GM23338 (cell line): ENCODE measurements around the gene YPEL4.

Source experiments
- CREB1 ChIP-seq: fragments of 250-450 bp; sonication (Bioruptor Pico); IDR thresholded peaks from 2 replicates; pipeline ENCODE4 v1.5.0; 2020; ENCODE audit warnings: low read depth, mild to moderate bottlenecking, moderate library complexity
- EZH2phosphoT487 ChIP-seq: fragments of 200-600 bp; sonication (generic); IDR thresholded peaks from one replicate; pipeline ENCODE4 v1.8.1; 2018; ENCODE audit warnings: antibody characterized with exemption; ENCODE audit not compliant: unreplicated experiment
- POLR2AphosphoS5 ChIP-seq: IDR thresholded peaks from 2 replicates; pipeline ENCODE4 v1.6.1; 2016; ENCODE audit warnings: antibody characterized with exemption, low read depth
- REST ChIP-seq: IDR thresholded peaks from one replicate; pipeline ENCODE4 v1.6.1; 2018; ENCODE audit warnings: antibody characterized with exemption; ENCODE audit not compliant: unreplicated experiment
- ZNF114 ChIP-seq: fragments of 250-450 bp; sonication (Bioruptor Pico); IDR thresholded peaks from 2 replicates; pipeline ENCODE4 v1.5.0; 2020; ENCODE audit warnings: mild to moderate bottlenecking, moderate library complexity
- TF ChIP-seq, protein P1 (sequence below), 2 experiments: fragments of 200-600 bp in 1 of 2; sonication (generic) in 1 of 2; conservative IDR thresholded peaks; 2 replicates each; pipeline versions ENCODE4 v1.5.1 to v1.6.1; 2016 to 2017; ENCODE audit warnings: antibody characterized with exemption in 2 of 2, low read depth in 2 of 2, mild to moderate bottlenecking in 2 of 2, moderate library complexity in 1 of 2

GRCh38 chr11:57622263-57622662 lies 27.4 kb downstream of the YPEL4 start:
- TF ChIP-seq, protein P1, sequence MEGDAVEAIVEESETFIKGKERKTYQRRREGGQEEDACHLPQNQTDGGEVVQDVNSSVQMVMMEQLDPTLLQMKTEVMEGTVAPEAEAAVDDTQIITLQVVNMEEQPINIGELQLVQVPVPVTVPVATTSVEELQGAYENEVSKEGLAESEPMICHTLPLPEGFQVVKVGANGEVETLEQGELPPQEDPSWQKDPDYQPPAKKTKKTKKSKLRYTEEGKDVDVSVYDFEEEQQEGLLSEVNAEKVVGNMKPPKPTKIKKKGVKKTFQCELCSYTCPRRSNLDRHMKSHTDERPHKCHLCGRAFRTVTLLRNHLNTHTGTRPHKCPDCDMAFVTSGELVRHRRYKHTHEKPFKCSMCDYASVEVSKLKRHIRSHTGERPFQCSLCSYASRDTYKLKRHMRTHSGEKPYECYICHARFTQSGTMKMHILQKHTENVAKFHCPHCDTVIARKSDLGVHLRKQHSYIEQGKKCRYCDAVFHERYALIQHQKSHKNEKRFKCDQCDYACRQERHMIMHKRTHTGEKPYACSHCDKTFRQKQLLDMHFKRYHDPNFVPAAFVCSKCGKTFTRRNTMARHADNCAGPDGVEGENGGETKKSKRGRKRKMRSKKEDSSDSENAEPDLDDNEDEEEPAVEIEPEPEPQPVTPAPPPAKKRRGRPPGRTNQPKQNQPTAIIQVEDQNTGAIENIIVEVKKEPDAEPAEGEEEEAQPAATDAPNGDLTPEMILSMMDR (conservative IDR thresholded peaks at IDR 0.05; ENCODE audit: low read depth in 2 of 2): no peak
- TF ChIP-seq EZH2phosphoT487: no peak
- TF ChIP-seq ZNF114: no peak
- TF ChIP-seq REST: no peak
- TF ChIP-seq POLR2AphosphoS5: no peak
- TF ChIP-seq CREB1 (CRISPR knock-in tag): no peak
